Adrenal gland (tissue), 12 donors: Measurements from ENCODE around the gene WNT7A. TPM values are rescaled to one million over a fixed set of nuclear protein-coding genes. Genes with fewer than 3 reads are reported as not detected.

ENCODE experiments used
- DNase-seq, 7 donors: peaks; one replicate each; pipeline ENCODE4 v3.0.0-alpha.2; 2019 to 2020
- H3K27ac ChIP-seq, 5 donors: fragments of 200-600 bp; sonication (generic) in 4 of 5; 1 replicate in 3 of 5; 2 replicates in 2 of 5; pipeline versions ENCODE4 v1.5.1 to v1.8.0; 2016 to 2020; ENCODE audit warnings: mild to moderate bottlenecking in 1 of 5
- H3K27me3 ChIP-seq: fragments of 200-600 bp; 2 replicates; pipeline ENCODE4 v1.8.0; 2021
- H3K36me3 ChIP-seq, 2 donors: fragments of 200-600 bp; replicated peaks in 1 of 2; 1 replicate in 1 of 2; 2 replicates in 1 of 2; pipeline versions ENCODE4 v1.5.1 to v1.8.0; 2018 to 2022
- H3K4me1 ChIP-seq, 2 donors: fragments of 200-600 bp; replicated peaks in 1 of 2; 1 replicate in 1 of 2; 2 replicates in 1 of 2; pipeline versions ENCODE4 v1.5.1 to v1.8.0; 2018 to 2021
- H3K4me3 ChIP-seq, 4 donors: fragments of 200-600 bp; sonication (generic) in 3 of 4; one replicate each; pipeline ENCODE4 v1.5.1; 2016 to 2018
- H3K9me3 ChIP-seq, 3 donors: fragments of 200-600 bp; sonication (generic) in 1 of 3; replicated peaks in 1 of 3; 1 replicate in 2 of 3; 2 replicates in 1 of 3; pipeline versions ENCODE4 v1.5.1 to v1.8.0; 2016 to 2021
- CTCF ChIP-seq, 6 experiments: fragments of 450-650 bp in 4 of 6; fragments of 200-600 bp in 2 of 6; sonication (generic) in 1 of 6; IDR thresholded peaks; 1 replicate in 5 of 6; 2 replicates in 1 of 6; pipeline versions ENCODE4 v1.5.1 to v1.8.0; 2016 to 2021; ENCODE audit warnings: antibody characterized with exemption in 6 of 6, mild to moderate bottlenecking in 2 of 6, moderate library complexity in 1 of 6
- POLR2A ChIP-seq, 2 donors: fragments of 450-650 bp; IDR thresholded peaks; one replicate each; pipeline ENCODE4 v1.6.1; 2017; ENCODE audit warnings: antibody characterized with exemption in 2 of 2, mild to moderate bottlenecking in 2 of 2, moderate library complexity in 1 of 2
- WGBS, 4 donors: extraction: QIAGEN DNeasy Blood & Tissue Kit in 2 of 4; methylation state at CpG; one replicate each; pipeline versions ENCODE4 v1.1.5 to v1.1.7; 2013 to 2017; 5-methylcytosine and 5-hydroxymethylcytosine counted together
- intact Hi-C, 2 donors: fragments of 100-400 bp; cut with DNase I; formaldehyde crosslinking; loops; one replicate each; pipeline versions ENCODE4 v1.14.1 to v1.15.0; 2022 to 2023
- polyA plus RNA-seq, 3 donors: library from polyadenylated mRNA; stranded (reverse); fragments of 200-250 nt in 2 of 3; fragments of 350-450 nt in 1 of 3; fragmentation: Illumina TruSeq in 1 of 3; extraction: RNeasy Lipid Tissue Mini Kit (QIAGEN cat#74804) in 1 of 3; gene quantifications; one replicate each; pipeline ENCODE4 v1.2.3, GENCODE V29; 2013 to 2014
- total RNA-seq, 9 donors: library from RNA; depleted of rRNA in 4 of 9; stranded (reverse); fragments of >200 nt in 4 of 9; fragments of 120-200 nt in 1 of 9; fragmentation: NEBNext Ultra II Directional in 1 of 9; extraction: Animal tissue kit (Norgen Biotek cat#: 25700) in 1 of 9; gene quantifications; one replicate each; pipeline versions ENCODE4 v1.1.0 to v1.2.4, GENCODE V29; 2013 to 2023
- donor health status: healthy with polysubstance abuse.
- donor health status: Bipolar disorder and iron deficiency.
- donor health status: DM: yes; HTN: yes; CAD: no.
- donor health status: DM: no; HTN: no; CAD: no.
- donor health status: DM: no; HTN: no; CAD: no.
- donor health status: DM: yes; HTN: yes; CAD: no.

The WNT7A gene
- total and polyA plus RNA-seq, 12 donors, result under 0.01 TPM; not detected in 11

GRCh38 chr3:13801361-13802204 is 78.3 kb downstream of the WNT7A start:
- Histone ChIP-seq H3K4me3 (no peak overlapping the region), H3K27ac (no peak overlapping the region), H3K4me1 (no peaks in the 10 kb centered on the region), H3K9me3 (no peaks in the 10 kb centered on the region), H3K27me3 (no peaks in the 10 kb centered on the region), H3K36me3 (no peaks in the 10 kb centered on the region)
- 80 to 85% (median 84%) methylated on average over 10 to 15 of the region's 15 CpGs for WGBS, 4 donors
- no peak for TF ChIP-seq CTCF (IDR thresholded peaks at IDR 0.05)
- TF ChIP-seq POLR2A (IDR thresholded peaks at IDR 0.05), result no peak
- intact Hi-C loops, result no loop called here
- no peak for DNase-seq

- H3K4me1 ChIP-seq, result no peaks in the 10 kb centered on the region
- no peak for DNase-seq
- intact Hi-C loops, result no loop called here
- WGBS, 4 donors, result 75 to 90% (median 81%) methylated on average over 4 to 6 of the region's 6 CpGs
- no peaks in the 10 kb centered on the region for H3K9me3 ChIP-seq
- H3K27ac ChIP-seq, result no peak overlapping the region
- H3K4me3 ChIP-seq, result no peak overlapping the region
- H3K27me3 ChIP-seq, result no peaks in the 10 kb centered on the region
- H3K36me3 ChIP-seq, result no peaks in the 10 kb centered on the region
- TF ChIP-seq POLR2A (IDR thresholded peaks at IDR 0.05) (no peak), CTCF (IDR thresholded peaks at IDR 0.05) (no peak)
These were observed 79.8 kb downstream of the WNT7A start for GRCh38 chr3:13800064-13800463.

- H3K27me3 ChIP-seq, result no peaks in the 10 kb centered on the region
- no peaks in the 10 kb centered on the region for H3K9me3 ChIP-seq
- no peaks in the 10 kb centered on the region for H3K36me3 ChIP-seq
- intact Hi-C loops, result no loop called here
- no peaks in the 10 kb centered on the region for H3K4me1 ChIP-seq
- H3K27ac ChIP-seq, result no peak overlapping the region
- WGBS, 4 donors, result 69 to 81% (median 74%) methylated on average over 7 to 11 of the region's 11 CpGs
- DNase-seq, result no peak
- no peak for TF ChIP-seq CTCF (IDR thresholded peaks at IDR 0.05)
- no peak for TF ChIP-seq POLR2A (IDR thresholded peaks at IDR 0.05)
- no peak overlapping the region for H3K4me3 ChIP-seq
These were observed 81.5 kb downstream of the WNT7A start for GRCh38 chr3:13798401-13798800.

GRCh38 chr3:13796701-13797460 is 83.0 kb downstream of the WNT7A start:
- Histone ChIP-seq H3K4me1 (no peaks in the 10 kb centered on the region), H3K9me3 (no peaks in the 10 kb centered on the region), H3K36me3 (no peaks in the 10 kb centered on the region), H3K27ac (no peak overlapping the region), H3K4me3 (no peak overlapping the region), H3K27me3 (peaks cover 3% of the 10 kb centered on the region)
- WGBS, 4 donors, result 60 to 72% (median 64%) methylated on average over 14 to 15 of the region's 15 CpGs
- intact Hi-C loops, result no loop called here
- TF ChIP-seq CTCF (IDR thresholded peaks at IDR 0.05) (no peak), POLR2A (IDR thresholded peaks at IDR 0.05) (no peak)
- no peak for DNase-seq
